COR-L47 (cell line): ENCODE results near the gene ARHGAP4.

Source experiments
- DNase-seq: peaks from one replicate; lab custom pipeline; 2025; lab: John Stamatoyannopoulos, UW

The ARHGAP4 gene

DNA sequence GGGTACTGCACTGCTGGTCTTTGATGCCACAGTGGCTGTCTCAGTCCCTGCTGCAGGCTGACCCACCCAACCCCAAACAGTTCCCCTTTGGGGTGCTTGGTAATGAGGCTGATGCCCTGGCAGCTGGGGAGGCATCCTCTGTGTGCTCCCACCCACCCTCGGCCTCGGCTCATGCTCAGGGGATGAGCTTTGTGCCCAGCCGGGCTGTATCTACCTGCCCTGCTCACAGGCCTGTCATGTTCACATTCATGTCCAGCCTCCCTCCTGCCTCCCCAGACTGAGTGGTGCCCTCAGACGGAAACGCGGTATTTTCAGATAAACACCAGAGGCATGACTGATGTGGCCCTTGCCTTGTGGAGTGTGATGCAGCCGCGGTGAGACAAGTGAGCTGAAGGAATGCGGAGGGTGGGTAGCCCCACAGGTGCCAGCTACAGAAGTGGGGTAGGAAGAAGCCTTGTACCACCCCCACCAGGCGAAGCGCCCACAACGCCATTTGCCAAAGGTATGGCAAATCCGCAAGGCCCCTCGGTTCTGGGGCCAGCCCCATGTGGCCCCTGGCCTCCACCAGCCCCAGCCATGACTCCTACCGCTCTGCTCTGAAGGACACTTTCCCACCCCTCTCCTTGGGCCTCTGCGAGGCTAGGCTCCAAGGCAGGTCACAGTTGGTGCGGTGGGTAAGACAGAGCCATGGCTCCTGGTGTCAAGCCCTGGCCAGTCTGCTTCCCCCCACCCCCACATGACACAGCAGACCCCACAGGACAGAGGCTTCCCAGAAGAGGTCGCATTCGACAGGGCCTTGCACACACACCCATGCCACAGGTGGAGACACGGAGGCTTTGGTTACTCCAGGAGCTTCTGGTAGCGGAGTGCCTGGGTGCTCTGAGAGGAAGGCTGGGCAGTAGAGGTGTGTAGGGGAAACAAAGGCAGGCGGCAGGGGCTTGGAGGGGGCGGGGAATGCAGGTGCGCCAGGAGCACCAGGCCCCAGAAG lies 20.2 kb upstream of the ARHGAP4 start:
- DNase-seq = no peak

DNA sequence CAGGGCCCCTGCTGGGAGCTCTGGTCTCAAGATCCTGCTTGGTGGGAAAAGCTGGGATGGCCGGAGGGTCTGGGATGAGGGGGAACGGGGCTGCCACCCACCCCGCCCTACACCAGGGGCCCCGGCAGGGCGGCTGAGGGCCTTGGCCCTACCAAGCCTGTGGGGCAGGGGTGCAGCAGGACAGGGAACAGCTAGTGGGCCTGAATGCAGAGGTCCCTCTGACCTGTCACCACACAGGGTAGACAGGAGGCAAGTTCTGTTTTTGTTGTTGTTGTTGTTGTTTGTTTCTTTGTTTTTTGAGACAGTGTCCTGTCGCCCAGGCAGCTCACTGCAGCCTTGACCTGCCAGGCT lies 18.7 kb upstream of the ARHGAP4 start:
- DNase-seq = no peak

DNA sequence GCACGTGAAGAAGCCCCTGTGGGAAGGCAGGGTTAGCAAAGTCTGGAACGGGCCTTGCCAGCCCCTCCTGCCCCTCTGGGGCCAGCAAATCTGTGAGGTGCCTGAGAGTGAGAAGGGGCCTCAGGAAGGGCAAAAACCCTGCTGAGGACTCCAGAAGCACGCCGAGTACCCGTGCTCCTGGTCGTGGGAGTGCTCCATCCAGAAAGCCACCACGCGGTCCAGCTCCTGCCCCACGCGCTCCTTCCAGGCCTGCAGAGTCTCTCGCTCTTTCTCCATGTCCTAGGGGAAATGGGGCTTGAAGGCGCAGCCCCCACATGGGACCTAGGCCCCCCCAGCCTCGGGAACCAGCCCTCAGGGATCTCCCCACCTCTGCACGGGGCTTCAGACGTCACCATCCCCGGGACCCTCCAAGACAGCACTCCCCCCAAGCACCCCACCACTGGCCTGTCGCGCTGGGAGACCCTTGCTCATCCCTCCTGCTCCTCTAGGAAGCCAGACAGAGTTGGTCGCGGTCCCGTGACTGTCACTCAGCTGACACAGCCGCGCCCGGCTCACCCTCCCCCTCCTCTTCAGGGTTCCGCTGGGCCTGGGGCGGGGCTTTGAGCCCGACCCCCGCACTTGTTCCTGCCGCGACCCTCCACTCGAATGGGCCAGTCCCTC lies 18.2 kb upstream of the ARHGAP4 start, which contains the start of gene RENBP:
Gene RENBP, minus strand, starts transcription at position 504 of the 660 bp plus-strand sequence. Its CDS starts 33 bp downstream, at position 471.
- no peak for DNase-seq

DNA sequence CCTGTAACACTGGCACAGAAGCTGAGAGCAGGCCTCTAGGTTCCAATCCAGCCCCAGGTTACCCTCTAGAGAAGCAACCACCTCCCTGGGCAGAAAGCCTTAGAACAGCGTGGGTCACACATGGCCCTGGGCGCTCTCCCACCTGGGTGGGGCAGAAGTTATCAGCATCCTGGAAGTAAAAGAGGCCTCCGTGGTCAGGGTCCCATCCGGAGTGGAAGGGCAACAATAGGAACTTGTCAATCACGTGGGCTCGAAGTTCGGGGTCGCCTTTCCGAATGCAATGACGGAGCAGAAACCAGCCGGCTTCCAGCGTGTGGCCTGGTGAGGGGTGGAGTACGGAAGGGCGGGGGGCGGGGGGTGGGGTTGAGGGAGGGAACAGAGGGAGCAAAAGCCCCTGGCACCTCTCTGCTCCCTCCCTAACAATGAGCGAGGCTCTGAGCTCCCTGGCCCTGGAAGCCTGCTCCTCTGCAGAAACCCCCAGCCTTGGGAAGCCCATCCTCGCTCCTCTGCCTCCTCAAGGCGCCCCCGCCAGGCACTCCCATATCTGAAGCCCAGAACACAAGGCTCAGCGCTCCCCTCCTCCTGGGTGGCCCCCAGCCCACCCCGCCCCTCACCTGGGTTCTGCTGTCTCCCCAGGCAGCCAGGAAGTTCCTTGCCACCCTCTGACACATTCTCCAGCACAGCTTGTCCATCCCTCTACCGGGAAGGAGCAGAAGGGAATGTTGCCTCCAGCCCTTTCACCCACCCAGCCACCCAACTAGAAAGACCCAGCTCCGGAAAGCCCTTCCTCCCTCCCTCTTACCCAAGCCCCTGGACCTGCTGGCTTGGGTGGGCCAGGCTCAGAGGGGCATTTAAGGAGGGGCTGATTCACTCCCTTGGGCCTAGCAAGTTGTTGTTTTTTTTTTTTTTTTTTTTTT lies 15.5 kb upstream of the ARHGAP4 start:
- no peak for DNase-seq

DNA sequence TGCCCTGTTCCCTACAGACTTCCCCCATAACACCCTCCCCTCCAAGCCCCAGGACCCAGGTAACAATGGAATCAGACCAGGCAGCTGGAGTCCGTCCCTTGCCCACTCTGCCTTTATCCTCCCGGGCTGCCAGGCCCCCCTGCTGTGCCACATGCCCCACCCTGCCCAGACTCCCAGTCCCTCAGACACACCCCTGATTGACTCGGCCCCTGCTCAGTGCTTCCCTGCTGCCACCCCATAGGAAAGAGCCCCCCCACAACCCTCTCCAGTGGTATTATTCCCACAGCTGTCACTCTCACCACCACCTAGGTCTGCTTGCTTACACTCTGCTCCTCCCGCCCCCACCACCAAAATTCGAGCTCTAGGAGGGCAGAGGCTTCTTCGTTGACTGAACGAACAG lies 13.5 kb upstream of the ARHGAP4 start:
- DNase-seq = peak; percentile 28

DNA sequence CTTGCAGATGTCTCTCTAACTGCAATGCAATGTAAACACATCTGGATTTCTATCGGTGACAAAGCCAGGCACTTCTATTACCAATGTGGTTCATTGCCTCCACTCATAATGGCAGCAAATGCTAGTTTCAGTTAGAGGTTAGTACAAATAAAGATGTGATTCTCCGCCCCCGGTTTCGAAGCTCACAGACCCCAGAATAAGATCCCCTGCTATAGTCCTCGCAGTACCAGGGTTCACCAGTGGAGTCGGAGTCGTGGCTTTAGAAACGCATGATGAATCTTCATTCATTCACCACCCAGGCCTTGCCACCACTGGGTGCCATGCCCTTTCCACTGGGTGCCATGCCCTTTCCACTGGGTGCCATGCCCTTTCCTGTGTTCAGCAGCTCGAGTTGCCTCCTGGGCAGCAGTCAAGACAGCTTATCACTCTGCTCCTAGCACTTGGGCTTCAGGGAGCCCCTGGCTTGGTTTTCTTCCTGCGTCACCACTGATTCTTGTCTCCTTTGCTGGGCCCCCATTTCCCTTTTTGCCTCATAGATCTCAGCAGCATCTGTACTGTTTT lies 12.2 kb upstream of the ARHGAP4 start:
- no peak for DNase-seq

DNA sequence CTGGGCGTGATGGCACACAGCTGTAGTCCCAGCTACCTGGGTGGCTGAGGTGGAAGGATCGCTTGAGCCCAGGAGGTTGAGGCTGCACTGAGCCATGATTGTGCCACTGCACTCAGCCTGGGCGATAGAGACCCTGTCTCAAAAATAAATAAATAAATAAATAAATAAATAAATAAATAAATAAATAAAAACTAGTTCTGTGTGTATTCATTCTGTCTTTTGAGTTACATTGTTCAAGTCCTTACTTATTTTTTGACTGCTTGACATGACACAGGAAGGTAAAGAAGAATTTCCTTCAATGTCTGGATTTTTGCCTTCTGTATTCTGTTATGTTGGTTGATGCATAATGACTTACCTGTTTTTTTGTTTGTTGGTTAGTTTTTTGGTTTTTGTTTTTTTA lies 11.0 kb upstream of the ARHGAP4 start:
- DNase-seq = no peak

DNA sequence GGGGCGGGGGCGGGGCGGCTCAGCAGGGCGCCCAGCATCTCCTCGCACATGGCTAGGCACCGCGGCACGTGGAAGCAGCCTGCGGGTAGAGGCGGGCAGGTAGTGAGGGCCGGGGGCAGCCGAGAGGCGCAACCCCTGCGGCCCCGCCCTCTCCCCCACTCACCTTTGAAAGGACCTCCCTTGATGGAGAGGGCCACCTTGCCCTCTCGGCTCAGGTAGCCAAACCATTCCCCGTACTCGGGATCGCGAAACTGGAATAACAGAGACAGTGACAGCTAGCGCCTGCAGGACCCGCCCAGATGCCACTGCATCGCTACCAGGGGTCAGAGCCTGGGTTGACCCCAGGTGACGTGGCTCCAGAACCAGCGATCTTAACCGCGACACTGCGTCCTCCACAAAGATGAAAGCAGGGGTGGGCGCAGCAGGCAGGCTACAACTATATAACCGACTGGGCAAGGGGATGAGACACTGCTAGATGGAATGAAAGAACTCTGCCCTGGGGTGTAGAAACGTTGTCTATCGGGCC lies 9.3 kb upstream of the ARHGAP4 start:
- no peak for DNase-seq

DNA sequence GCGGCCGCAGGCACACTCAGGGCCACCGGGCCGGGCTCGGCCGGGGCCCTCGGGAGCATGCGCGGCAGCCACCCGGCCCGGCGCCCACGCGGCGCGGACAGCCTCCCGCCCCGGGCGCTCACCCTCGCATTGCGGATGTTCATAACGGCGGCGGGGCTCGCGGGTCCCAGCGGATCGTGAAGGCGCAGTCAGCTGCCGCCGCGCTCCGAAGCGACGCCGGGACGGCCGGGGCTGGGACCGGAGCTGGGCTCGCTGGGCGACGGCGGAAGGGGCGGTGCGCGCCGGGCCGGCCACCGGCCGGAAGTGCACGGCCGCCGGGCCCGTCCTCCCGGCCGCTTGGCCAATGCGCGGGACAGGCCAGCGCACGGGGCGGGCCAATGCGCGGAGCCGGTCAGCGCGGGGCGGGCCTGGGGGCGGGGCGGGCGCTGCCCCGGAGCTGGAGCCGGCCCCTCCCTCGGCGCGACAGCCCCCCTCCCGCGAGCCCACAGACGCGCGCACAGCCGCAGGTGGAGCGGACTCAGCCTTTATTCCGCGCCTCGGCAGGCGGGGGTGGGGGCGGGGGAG lies 8.8 kb upstream of the ARHGAP4 start, which contains the start of gene NAA10:
Gene NAA10, minus strand, starts transcription at position 276 of the 564 bp plus-strand sequence. Its CDS starts 133 bp downstream, at position 143.
- peak; percentile 60 for DNase-seq

DNA sequence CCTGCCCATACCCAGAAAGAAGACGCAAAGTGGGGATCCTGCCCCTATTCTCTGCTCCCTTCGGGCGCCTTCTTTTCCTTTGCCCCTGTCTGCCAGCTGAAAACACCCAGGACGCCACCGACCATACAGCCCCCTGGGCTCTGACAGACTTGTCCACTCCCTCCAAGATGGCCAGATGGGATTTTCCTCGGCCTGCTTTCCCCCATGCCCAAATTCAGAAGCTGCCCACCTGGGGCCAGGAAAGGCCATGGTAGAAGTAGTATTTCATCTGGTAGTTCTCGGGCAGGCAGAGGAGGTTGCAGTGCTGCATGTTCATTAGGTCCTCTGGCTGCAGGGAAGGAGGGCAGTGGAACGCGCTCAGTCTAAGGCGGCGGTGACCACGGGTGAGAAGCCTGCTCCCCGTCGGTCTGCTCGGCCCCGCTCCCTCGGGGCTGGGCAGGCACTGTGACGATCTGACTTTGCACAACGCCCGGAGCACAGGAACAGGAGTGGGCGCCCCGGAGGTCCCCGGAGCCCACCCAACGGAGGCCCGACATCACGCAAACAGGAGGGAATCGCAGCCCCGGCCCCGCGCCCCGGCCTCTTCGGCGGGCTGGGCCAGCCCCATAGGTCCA lies 8.2 kb upstream of the ARHGAP4 start:
- DNase-seq = no peak

DNA sequence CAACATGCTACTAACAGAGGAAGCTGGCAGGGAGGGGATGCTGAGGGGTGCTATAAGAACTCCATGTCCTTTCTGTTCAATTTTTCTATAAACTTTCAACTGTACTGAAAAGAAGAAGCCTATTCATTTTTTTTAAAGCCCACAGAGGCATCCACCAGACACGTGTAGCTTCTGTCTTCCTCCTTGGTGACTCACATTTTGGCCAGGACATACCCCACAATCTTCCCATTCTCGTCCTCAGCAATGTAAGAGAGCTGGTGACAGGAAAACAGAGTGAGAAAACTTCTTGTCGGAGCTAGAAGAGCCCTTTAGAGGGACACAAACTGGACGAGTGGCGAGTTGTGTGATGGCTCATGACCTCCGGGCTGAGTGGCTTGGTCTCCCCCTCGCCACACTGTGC lies 7.7 kb upstream of the ARHGAP4 start:
- DNase-seq = no peak

DNA sequence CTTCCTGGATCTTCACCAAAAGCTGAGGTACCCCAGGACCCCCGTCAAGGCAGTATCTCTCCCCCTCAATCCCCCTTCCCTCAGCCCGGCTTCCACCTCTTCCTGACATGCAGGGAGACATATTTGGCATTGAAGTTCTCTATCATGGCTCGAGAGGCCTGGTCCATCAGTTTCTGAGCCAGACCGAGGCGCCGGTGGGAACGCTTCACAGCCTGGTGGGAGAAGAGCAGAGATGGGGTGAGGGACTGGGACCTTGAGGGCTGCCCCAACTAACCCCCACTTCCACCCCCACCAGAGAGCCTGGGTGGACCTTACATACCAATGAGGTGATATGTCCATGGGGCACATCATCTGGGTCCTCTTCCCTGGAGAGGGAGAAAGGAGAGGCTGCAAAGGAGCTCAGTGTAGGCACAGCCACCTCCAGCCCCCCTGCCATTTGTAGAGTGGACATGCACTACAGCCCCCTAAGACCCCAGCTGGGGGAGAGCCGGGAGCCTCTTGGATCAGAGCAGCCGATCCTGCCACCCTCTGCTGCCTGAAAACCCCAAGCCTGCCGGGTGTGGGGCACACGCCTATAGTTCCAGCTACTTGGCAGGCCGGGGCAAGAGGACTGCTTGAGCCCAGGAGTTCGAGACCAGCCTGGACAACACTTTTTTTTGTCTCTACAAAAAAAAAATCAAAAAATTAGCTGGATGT lies 6.3 kb upstream of the ARHGAP4 start:
- no peak for DNase-seq

DNA sequence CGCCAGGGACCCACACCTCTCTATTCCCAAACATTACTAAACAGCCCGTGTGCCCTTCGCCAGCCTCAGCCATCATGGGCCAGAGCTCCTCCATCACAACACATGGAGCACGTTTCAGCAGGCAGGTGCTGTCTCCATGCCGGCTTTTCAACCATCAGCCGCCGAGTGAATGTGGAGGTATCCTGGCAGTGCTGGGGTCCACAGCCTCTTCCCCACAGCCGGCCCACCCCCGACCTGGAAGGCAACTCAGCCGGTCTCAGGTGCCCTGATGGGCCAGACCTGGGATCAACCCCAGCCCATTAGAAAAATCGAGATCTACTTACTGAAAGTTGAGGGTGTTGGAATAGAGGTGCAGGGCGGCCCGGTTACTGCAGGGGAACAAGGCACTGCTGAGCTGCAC lies 5.7 kb upstream of the ARHGAP4 start:
- DNase-seq = no peak

DNA sequence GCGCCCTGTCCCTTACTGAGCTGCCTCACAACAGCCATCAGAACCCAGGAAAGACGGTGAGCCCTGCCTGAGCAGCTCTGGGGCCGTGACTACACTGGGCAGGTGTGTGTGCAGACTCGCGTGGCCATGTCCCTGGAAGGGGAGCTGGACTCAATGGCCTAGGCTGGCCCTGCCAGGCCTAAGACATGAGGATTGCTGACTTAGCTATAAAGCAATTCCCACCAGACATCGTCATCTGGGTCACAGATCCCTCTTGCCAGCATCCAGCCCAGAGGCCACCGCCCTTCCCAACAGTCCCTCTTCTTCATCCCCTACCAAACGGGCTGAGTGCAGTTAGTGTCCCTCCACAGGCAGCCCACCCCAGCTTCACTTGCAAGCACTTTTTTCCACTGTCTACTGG lies 5.1 kb upstream of the ARHGAP4 start:
- no peak for DNase-seq

DNA sequence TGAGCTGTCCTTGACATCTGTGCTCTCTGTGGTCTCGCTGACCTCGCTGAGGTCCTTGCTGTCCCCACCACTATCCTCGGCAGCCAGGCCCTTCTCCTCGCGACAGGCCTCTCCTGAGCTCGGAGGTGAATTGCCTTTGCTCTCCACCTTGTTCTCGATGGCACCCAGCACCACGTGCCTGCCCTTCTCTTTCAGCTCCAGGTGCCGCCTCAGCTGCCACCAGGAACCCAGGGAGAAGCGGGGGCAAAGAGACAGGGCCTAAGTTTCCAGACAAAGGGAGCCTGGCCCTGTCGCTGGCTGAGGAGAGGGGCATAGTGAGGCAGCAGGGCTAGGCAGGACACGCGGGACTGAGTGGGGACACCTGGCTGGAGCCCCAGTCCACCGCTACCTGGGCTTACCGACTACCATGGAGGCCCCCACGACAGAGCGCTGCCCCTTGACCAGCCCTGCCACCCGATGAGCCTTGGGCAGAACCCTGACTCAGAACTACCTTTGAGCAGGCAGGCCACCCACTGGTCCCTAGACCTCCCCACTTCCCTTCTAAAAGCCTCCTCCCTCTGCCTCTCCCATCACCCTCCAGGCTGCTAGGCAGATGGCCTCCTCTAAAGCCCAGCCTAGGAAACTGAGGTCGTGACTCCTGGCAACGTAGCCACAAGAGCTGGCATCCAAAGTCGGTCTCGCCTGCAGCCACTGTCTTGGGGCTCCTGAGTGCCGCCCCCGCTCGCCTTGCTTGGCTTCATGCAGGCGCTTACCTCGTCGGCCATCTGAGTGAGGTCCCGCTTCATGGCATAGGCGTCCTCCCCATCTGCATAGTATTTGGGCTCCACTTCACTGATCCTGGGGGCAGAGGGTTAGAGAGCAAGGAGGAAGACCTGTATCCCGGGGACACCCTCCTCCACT lies 4.2 kb upstream of the ARHGAP4 start:
- no peak for DNase-seq

DNA sequence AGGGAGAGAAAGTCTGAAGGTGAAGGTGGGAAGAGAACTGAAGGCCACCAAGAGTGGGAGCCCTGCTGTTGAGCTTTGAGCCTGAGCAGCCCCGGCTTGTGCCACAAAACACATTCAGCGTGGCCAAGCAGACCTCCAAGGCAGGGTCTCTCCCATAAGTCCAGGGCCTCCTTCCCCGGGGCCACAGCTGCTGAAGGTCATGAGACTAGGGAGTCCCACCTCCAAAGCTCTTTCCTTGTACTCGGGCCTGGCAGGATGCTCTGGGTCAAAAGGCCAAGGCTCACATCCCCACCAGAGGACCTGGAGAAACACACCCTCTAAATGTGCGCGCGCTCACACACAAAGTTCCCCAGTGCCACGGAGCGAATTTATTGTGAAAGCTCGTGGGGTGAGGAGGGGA lies 3.5 kb upstream of the ARHGAP4 start:
- DNase-seq = no peak

DNA sequence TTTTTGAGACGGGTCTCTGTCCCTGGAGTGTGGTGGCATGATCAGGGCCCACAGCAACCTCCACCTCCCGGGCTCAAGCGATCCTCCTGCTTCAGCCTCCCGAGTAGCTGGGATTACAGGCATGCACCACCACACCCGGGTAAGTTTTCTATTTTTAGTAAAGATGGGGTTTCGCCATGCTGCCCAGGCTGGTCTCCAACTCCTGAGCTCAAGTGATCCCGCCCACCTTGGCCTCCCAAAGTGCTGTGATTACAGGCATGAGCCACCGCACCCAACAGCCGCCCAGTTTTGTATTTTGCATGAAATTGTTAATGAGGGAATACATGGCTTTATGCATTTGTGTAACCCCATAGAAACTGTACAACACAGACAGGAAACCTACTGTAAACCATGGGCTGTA lies 2.8 kb upstream of the ARHGAP4 start:
- DNase-seq = no peak

DNA sequence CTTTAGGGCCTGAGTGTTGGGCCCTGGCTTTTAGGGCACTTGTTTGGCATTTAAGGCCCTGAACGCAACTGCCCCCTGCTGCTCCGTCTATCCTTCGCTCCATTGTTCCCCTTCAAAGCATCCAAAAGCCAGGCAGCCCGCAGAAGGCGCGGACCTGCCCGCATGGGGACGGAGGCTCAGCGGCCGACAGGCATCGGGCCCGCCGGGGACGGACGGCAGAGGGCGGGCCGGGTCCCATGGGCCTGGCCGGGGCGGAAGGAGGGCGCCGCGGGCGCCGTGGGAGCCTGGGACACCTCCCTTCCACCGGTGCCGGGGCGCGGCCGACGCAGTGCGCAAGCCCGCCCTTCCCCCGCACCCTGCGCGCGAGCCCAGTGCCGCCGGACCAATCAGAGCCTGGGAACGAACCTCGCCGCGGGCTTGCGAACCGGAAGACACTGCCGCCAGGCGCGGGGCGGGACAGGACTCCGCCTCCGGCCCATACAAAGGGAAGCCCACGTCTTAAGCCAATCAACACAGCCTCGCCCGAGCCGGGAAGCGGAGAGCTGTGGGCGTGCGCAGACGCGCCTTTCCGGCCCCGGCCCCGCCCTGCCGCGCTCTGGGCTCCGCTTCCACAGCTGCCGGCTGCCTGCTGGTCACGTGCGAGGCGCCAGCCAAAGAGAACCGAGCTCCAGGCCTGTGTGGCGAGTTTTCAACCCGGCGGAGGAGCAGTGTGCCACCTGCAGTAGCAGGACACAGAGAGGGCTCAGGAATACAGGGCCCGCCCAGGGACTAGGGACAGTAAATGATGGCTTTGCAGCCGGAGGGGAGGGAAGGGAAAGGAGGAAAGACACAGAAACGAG lies 2.1 kb upstream of the ARHGAP4 start:
- peak; percentile 96 for DNase-seq
